GM13976 (cell line): ENCODE data around the gene STEAP2.

Experiments used
- DNase-seq: peaks from one replicate; pipeline ENCODE4 v3.0.0; 2012; ENCODE audit warnings: low spot score
- CTCF ChIP-seq: IDR thresholded peaks from 2 replicates; pipeline ENCODE4 v1.5.1; 2012; ENCODE audit warnings: borderline replicate concordance, mild to moderate bottlenecking; ENCODE audit not compliant: insufficient read depth; ENCODE audit errors: extremely low read depth, missing control alignments, control extremely low read depth
- in situ Hi-C: fragments of 300-500 bp; cut with MboI; formaldehyde crosslinking; loops from one replicate; pipeline ENCODE4 v1.12.0; 2022; ENCODE audit warnings: low sequenced_read_pairs, mixed read lengths, inconsistent platforms; ENCODE audit not compliant: unreplicated experiment

Gene STEAP2

DNA sequence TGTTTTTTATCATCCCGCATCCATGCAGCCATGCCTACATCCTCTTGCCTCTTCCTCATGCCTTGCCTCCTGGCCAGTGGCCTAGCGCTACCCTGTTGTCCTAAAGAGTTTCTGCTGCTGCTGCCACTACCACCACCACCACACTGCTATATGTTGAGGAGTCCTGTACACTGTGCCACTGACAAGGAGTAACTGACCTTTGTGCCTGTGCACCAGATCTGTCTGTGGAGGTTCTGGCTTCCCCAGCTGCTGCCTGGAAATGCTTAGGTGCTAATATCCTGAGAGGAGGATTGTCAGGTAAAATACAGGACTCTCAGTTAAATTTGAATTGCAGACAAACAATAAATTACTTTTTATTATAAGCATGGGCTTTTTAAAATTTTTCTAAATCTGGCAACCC lies 26.5 kb downstream of the STEAP2 start:
- no peak for DNase-seq
- no peak for TF ChIP-seq CTCF
- in situ Hi-C loops, result no loop called here

DNA sequence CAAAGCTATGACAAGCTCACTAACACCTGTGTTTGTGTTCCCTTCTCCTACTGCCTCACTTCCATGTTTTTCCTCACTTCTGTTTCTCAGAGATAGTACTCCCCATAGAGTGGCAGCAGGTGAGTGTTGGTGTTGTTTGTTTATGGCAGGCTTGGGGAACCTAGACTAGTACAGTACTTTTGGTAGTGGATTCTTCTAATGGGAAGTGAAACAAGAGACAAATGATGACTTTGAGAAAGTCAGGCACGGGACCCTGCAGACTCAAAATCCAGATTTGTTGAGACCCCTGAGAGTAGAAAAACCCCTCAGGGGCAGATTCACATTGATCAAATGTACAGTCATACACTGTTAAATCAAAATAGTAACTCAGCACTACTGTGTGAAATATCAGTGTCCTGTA lies 27.0 kb downstream of the STEAP2 start:
- in situ Hi-C loops, result no loop called here
- DNase-seq, result no peak
- TF ChIP-seq CTCF, result no peak

DNA sequence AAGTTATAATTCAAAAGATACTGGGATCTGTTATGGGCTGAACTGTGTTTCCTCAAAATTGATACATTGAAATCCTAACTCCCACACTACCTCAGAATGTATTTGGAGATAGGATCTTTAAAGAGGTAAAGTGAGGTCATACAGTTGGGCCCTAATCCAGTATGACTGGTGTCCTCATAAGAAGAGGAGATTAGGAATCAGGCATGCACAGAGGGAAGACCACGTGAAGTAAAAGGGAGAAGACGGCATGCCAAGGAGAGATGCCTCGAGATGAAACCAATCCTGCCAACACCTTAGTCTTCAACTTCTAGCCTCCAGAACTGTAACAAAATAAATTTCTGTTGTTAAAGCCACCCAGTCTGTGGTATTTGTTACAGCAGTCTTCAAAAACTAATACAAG lies 27.5 kb downstream of the STEAP2 start:
- no peak for TF ChIP-seq CTCF
- no peak for DNase-seq
- in situ Hi-C loops, result no loop called here

DNA sequence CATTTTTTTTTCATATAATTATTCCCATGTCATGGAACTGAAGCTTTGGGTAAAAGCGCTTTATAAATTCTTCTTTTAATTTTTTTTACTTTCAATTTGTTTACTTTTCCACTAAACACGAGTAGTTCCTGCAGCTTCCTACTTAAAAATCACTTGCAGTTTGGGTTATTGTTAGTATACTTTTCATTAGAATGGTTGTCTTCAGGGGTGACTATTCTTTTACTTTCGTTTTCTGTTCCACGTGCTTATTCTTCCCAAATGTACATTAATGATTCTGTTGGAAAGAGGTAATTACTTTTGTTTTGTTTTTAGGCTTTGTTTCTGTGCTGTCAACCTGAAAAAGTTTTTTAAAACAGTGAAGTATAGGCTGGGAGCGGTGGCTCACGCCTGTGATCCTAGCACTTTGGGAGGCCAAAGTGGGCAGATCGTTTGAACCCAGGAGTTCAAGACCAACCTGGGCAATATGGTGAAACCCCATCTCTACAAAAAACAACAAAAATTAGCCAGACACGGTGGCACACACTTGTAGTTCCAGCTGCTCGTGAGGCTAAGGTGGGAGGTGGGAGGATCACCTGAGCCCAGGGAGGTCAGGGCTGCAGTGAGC lies 28.2 kb downstream of the STEAP2 start:
- in situ Hi-C loops, result loop anchor here (10.0 kb wide), 1 partner anchor 75 kb away; no protein-coding TSS in a partner anchor
- no peak for TF ChIP-seq CTCF
- no peak for DNase-seq

DNA sequence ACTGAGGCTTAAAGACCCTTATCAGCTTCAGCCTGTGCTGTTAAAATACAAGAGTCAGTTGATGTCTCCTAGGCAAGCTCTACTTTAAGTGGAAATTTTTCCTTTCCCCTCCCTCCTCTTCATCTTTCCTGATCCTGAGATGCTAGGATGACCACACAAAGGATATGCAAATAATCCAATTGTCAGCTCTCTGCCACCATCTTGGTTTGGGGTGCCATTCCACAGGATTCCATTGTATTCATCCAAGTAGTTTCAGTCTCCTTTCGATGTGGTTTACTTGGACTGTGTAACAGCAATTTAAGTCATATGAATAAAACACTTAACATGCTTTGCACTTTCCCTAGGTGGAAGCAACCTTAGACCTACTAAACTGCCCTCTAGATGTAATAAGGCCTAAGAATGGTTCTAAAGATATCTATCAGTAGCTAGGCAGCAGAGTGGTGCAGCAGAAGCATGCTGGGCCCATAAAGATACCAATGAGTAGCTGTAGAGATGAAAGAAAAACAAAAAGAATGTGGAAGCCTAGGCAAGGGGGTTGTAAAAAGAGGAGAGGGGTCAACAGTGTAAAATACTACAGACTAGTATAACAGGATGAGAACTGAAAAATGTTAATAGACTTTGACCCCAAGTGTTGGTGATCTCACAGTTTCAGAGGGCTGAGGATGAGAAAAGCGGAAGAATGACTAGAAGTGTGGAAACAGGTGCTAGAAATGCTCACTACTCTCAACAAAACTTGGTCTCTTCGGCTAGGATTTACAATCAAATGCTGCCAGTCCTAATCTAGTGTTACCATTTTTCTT lies 31.0 kb downstream of the STEAP2 start:
- no peak for TF ChIP-seq CTCF
- in situ Hi-C loops, result loop anchor here (10.0 kb wide), 1 partner anchor 78 kb away; no protein-coding TSS in a partner anchor
- DNase-seq, result peak; percentile 66

GRCh38 chr7:90243556-90243955 lies 32.0 kb downstream of the STEAP2 start:
- no peak for TF ChIP-seq CTCF
- in situ Hi-C loops, result loop anchor here (10.0 kb wide), 1 partner anchor 79 kb away; no protein-coding TSS in a partner anchor
- DNase-seq, result no peak

- in situ Hi-C loops, result loop anchor here (10.0 kb wide), 1 partner anchor 80 kb away; no protein-coding TSS in a partner anchor
- TF ChIP-seq CTCF, result no peak
- DNase-seq, result no peak
Measured at GRCh38 chr7:90244565-90244908, 33.0 kb downstream of the STEAP2 start.
